ENCODE results near the gene CHAF1B. TPM values are rescaled to one million over a fixed set of nuclear protein-coding genes. Genes with fewer than 3 reads are reported as not detected.

Gene CHAF1B
- total and polyA plus RNA-seq, 12 donors: 0.30 to 2.1 (median 1.2) TPM

- Histone ChIP-seq H3K9me3 (replicated peaks in 1 of 3) (no peaks in the 10 kb centered on the region), H3K4me3 (no peak overlapping the region), H3K4me1 (replicated peaks in 1 of 2) (no peaks in the 10 kb centered on the region), H3K36me3 (replicated peaks in 1 of 2) (no peaks in the 10 kb centered on the region), H3K27me3 (no peaks in the 10 kb centered on the region), H3K27ac (no peak overlapping the region)
- TF ChIP-seq POLR2A (IDR thresholded peaks at IDR 0.05): no peak
- no peak for TF ChIP-seq CTCF (IDR thresholded peaks at IDR 0.05)
- no peak for DNase-seq
- intact Hi-C loops (cut with DNase I): no loop called here
- 80 to 92% (median 88%) methylated on average over 9 to 10 of the region's 10 CpGs for WGBS, 4 donors
Observed at GRCh38 chr21:36463204-36463603, 78.0 kb downstream of the CHAF1B start.

- Histone ChIP-seq H3K4me3 (no peak overlapping the region), H3K9me3 (replicated peaks in 1 of 3) (no peaks in the 10 kb centered on the region), H3K27ac (no peak overlapping the region), H3K4me1 (replicated peaks in 1 of 2) (no peaks in the 10 kb centered on the region), H3K27me3 (no peaks in the 10 kb centered on the region), H3K36me3 (replicated peaks in 1 of 2) (no peaks in the 10 kb centered on the region)
- DNase-seq: no peak
- 66 to 74% (median 72%) methylated on average over 8 to 10 of the region's 10 CpGs for WGBS, 4 donors
- no peak for TF ChIP-seq POLR2A (IDR thresholded peaks at IDR 0.05)
- no peak for TF ChIP-seq CTCF (IDR thresholded peaks at IDR 0.05)
- intact Hi-C loops (cut with DNase I): no loop called here
Observed at GRCh38 chr21:36463991-36464390, 78.8 kb downstream of the CHAF1B start.

GRCh38 chr21:36464590-36464989 lies 79.4 kb downstream of the CHAF1B start:
- intact Hi-C loops (cut with DNase I): no loop called here
- Histone ChIP-seq H3K27ac (no peak overlapping the region), H3K9me3 (replicated peaks in 1 of 3) (no peaks in the 10 kb centered on the region), H3K27me3 (no peaks in the 10 kb centered on the region), H3K36me3 (replicated peaks in 1 of 2) (no peaks in the 10 kb centered on the region), H3K4me3 (no peak overlapping the region), H3K4me1 (replicated peaks in 1 of 2) (no peaks in the 10 kb centered on the region)
- 60 to 84% (median 77%) methylated on average over 2 to 3 of the region's 3 CpGs for WGBS, 4 donors
- TF ChIP-seq POLR2A (IDR thresholded peaks at IDR 0.05) (no peak), CTCF (IDR thresholded peaks at IDR 0.05) (no peak)
- no peak for DNase-seq

GRCh38 chr21:36465478-36465877 lies 80.3 kb downstream of the CHAF1B start:
- Histone ChIP-seq H3K27me3 (no peaks in the 10 kb centered on the region), H3K27ac (no peak overlapping the region), H3K36me3 (replicated peaks in 1 of 2) (no peaks in the 10 kb centered on the region), H3K4me1 (replicated peaks in 1 of 2) (no peaks in the 10 kb centered on the region), H3K4me3 (no peak overlapping the region), H3K9me3 (replicated peaks in 1 of 3) (no peaks in the 10 kb centered on the region)
- no peak for TF ChIP-seq POLR2A (IDR thresholded peaks at IDR 0.05)
- no peak for TF ChIP-seq CTCF (IDR thresholded peaks at IDR 0.05)
- intact Hi-C loops (cut with DNase I): no loop called here
- DNase-seq: no peak
- 55 to 69% (median 62%) methylated on average over 8 of the region's 8 CpGs for WGBS, 4 donors

All from adrenal gland (tissue), 12 donors.